Measurements from ENCODE around the gene MYO1B.

MYO1B gene

DNA sequence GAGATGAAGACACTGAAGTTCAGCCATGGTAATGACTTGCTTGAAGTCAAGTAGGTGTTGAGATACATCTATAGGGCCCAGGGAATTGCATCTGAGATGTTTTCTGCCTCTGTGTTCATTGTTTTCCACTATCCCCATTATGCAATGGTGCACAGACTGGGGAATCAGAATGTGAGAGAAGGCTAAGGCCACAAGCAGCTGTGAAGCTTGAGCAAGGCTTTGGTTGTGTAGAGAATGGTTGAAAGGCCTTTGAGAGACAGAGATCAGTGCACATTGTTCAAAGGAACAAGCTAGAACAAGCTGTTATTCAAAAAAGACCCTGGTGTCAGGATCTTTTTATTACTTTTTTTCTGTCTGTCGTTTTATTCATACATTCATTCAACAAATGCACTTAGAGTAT, 82.3 kb downstream of the MYO1B start:
- DNase-seq = no peak

DNA sequence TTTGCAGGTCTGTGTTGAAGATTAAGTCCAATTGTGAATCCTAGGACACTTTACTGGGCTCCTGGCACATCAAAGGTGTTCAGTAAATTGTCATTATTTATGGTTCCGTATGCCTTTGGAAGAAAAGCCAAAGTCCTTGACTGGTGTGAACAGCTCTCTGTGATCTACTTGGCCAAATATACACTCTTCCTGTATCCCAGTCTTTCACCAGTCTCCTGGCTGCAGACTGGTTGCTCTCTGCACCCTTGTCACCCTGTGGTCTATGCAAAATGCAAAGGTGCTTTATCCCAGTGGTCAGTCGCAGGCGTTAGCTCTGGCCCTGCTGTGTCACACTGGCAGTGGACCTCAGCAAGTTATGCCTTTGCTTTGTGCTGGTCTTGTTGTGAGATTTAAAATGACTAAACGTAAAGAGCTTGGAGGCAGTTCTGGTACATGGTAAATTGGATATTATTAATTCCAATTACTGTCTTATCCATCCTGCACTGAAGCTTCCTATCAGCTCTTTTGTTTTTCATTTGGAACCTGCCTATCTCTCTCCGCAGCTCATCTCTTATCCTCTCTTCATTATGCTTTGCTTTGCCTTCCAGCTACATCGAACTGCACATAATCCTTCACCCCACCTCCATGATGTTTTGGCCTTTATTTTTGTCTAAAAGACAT, 83.1 kb downstream of the MYO1B start:
- DNase-seq = no peak

DNA sequence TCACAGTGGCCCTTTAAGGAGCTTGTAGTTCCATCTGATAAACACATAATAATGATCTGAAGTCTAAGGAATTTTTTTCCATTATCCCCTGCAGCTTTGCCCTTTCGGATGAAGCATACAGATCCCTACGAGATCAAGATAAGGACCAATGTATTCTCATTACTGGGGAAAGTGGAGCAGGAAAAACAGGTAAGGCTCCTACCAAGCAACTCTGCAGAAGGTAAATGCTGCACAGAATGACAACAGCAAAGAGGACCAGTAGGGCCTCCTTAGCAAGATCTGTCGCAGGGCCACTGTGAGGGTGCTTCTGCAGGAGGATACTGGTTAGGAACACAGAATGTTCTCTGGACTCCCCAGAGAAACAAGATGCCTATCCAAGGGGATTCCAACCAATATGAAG, 84.6 kb downstream of the MYO1B start:
- DNase-seq = no peak

DNA sequence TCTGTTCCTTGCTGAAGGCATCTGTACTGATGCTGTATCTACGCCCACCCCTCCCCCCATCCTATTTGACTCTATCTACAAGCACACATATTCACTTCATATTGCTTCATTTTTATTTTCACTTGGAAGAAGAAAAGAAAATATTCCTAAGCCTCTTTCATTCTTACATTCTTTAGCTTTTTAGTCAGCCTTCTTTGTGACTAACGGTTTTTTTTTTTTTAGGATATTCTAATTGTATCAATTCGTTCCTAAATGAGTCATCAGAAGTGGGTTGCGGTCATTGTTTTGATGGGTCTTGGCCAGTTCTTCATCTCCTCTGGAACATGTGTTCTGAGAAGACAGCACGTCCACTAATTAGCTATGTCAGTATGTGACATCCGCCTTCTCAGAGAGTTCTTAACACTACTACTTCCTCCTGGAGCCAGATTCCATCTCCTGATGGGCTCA, 88.7 kb downstream of the MYO1B start:
- DNase-seq = no peak

DNA sequence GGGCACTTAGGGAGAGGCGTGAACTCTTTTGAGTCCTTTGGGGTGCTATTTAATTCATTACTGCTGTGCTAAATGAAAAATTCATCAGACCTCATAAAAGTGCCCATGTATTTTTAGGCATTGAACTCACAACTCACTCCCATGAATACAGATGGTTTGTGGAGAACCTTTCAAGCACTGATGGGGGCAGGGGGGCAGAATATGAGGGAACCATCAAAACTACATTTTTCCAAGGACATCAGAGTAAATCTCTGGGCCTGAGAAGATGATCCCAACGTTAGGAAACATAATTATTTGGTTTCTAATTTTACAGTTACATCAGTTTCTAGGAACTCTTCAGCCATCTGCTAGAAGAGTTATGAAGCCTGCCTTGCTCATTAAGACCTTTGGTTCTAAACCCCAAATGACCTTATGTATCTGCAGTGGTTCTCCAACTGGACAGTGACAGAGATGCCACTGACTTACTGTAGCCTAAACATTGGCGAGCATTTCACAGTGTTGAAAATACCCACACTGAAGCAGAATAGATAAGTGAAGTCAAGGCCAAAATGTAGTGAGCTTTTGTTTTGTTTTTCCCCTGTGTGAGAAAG, 90.8 kb downstream of the MYO1B start:
- no peak for DNase-seq

DNA sequence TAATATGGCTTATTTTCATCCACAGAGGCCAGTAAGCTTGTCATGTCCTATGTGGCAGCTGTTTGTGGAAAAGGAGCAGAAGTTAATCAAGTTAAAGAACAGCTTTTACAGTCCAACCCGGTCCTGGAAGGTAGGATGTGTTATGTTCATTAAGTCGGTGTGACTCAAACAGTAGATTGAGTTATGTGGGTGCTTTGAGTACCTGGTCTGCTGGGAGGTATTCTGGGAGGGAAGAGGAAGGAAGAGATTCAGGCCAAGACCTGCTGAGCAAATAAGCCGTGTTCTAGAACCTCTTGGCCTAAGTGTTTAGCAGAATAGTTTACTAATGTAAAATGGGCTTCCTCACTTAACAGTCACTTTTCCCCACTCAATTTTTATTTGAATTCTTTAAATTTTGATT, 96.2 kb downstream of the MYO1B start:
- DNase-seq = no peak

DNA sequence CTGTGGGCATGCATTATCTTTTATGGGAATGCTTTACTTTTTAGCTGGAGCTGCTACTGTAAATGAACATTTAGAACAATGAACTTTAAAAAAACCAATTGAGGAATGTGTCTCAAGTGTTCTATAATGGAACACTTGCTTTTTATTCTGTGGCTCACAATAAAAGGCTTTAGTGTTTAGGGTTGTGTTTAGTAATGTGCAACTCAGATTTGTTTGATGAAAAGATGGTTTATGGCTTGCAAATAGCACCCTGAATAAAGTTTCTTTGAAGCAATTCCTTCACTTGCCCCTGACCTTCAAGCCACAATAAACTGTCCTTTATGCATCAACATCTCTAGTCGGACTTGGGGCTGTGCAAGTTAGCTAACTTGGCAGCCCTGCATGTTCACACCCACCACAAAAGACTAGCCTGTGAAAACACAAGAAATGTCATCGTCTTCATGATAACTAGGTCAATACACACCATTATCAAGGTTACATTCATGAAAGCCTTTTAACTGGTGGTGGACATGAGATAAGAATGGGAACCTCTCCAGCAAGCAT, 98.7 kb downstream of the MYO1B start:
- no peak for DNase-seq

DNA sequence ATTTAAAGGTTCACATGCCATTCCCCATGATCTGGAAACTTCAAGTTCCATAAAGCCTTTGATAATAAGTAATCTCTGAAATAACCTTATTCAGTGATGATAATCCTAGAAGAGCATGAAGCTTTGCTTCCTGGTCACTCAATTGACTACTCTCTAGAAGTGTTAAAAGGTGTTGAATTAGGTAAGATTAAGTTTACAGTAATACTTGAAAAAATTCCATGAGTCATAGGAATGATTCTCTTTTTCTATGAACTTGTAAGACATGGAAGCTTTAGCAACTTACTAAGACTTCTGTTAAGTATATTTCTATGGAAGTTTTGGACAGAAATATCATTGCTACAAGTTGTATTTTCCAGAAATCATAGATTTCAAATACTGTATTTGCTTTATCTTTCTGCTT, 100.6 kb downstream of the MYO1B start:
- no peak for DNase-seq

DNA sequence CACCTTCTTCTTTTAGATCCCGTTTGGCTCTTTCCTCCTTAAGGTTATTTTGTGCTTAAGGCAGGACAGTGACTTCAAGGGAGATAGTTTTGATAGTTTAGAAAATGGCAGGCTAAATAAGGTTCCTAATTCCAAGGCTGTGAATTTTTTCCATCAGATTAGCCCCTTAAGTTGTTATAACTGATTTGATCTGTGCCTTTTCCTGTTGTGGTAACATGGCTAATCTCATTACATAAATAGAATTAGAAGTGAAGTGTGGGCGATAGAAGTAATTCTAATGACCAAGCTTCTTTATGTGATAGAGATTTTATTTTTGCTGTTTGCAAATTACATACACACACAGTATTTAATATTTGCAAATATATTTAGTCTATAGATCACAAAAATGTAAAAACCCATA, 102.0 kb downstream of the MYO1B start:
- no peak for DNase-seq

DNA sequence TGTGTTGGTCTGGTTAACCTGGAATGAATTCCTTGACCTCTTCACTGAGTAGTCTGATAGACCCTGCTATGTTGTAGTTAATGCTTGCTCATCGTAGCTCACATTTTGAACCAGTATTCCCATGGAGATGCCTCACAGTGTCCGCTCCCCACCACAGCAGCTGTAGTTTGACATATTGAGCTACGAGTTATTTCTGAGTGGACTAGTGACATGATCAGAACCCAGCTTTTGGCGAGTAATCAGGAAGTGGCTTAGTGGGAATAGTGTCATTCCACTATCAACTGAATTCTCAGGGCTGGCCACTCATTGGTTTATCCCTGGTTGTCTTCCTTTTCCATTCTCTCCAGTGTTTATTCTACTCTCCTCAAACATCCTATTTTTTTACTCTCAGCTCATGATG, 102.7 kb downstream of the MYO1B start:
- no peak for DNase-seq

DNA sequence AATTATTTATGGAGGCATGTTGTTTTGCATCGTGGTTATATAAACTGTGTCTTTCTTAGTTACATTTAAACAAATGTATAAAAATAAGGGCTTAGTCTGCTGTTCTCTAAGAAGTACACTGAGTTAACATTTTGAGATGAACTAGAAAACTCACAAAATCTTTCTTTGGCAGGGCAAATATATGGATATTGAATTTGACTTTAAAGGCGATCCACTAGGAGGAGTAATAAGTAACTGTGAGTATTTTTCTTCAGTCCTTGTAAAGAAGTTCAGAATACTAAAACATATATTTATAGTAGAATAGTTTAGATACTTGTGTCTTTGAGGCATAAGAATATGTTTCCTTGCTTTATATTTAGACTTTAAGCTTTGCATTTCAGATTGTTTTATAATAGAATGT, 104.8 kb downstream of the MYO1B start:
- no peak for DNase-seq

DNA sequence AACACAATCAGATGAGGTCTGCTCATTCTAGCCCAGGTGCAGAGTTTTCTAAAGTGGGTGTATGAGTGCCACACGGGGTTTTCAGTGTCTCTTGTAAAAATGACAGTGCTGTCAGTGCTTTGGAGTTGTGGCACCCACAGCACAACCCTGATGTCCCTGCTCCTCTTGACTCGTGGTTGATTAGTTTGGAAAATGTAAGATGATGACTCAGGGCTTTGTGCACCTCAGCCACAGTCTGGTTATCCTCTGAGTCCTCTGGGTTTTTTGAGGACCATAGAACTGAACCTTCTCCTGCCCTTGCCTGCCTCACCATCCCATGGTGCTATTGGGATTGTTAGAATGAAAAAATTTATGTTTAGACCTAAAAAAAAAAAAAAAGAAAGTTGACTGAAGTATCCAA, 105.6 kb downstream of the MYO1B start:
- no peak for DNase-seq

DNA sequence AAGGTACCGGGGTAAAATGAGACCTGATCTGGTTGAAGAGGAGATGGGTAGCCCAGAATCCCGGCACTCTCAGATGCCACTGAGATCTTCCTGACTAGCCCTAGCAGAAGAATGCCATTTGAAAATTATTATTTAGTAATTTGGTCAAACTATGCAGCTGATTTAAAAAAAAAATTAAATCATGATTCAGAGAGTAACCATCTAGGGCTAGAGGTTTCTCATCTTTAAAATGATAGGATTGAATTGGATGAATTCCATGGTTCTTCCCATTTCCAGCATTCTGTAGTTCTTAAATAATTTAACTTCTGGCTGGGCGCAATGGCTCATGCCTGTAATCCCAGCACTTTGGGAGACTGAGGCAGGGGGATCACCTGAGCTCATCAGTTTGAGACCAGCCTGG, 106.1 kb downstream of the MYO1B start:
- DNase-seq = no peak

DNA sequence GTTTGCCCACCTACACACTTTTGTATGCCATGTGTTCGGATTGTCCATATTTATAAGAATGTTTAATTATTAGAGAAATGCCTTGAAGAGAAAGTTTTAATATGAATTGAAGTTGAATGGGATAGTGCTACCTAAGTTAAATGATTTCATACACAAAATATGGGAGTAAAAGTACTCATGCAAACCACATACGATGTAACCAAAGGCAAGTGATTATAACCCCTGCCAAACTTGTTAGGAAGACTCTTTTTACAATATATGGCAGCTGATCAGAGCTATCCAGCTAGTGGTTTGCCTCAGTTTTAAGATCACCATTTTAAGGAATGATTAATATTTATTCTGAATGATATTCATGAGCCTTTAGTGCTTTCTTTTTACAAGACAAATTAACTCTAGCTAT, 106.7 kb downstream of the MYO1B start:
- no peak for DNase-seq

DNA sequence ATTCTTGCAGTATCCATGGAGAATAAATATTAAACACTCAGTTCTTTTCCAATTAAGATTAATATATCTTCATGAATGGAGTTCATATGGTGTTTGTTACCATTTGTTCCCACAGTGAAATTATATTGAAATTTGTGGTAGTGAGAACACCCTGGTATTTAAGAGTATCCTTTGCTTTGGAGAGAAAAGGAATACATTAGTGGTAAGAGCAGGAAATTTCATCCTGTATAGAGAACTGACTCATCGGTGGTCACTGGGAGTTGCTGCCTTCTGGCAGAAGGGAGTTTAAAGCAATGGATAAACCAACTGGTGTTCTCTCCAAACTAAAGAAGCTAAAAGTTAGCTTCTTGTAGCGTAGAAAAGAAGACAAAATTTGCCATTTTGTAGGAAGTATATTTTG, 107.3 kb downstream of the MYO1B start:
- DNase-seq = no peak

DNA sequence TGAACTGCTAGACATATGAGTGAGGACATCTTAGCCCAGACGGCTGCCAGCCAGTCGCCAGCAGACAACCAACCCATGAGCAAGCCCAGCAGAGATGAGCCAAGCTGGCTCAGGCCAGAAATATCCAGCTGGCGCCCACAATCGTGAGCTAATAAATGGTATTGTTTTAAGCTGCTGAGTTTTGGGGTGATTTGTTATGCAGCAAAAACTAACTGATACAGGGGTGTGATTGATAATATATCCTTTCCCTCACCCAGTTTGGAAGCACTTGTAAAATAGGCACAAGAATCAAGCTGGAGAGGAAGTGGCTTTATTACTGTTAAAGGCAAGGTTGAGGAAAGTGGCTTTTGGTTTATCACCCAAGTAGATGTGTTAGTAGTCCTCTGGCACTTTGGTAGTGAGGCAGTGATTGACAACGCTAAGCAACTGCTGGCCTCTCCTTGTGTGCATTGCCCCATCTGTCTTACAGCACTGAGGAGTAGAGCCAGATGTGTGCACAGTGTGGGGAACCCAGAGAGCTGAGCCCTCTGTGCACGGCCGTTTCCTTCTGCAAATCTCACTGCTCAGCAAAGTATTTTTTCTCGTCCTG, 110.1 kb downstream of the MYO1B start:
- no peak for DNase-seq

DNA sequence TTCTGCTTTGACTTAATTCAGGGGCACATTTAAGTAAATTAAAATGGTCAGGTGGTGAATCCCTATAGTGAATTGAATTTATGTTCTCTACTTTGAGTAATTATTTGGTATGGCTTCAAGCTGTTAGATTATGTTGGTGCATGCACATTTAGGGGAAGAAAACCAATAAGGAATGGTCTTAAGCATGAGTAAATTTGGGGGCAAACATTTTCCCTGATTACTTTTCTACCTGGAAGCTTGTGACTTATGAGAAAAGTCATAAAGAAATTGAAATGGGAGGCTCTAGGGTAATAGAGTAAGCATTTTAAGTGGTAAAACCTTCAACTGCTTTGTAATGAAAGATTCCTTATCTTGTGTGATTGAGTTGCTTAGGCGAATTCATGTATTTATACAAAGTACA, 112.5 kb downstream of the MYO1B start:
- no peak for DNase-seq

DNA sequence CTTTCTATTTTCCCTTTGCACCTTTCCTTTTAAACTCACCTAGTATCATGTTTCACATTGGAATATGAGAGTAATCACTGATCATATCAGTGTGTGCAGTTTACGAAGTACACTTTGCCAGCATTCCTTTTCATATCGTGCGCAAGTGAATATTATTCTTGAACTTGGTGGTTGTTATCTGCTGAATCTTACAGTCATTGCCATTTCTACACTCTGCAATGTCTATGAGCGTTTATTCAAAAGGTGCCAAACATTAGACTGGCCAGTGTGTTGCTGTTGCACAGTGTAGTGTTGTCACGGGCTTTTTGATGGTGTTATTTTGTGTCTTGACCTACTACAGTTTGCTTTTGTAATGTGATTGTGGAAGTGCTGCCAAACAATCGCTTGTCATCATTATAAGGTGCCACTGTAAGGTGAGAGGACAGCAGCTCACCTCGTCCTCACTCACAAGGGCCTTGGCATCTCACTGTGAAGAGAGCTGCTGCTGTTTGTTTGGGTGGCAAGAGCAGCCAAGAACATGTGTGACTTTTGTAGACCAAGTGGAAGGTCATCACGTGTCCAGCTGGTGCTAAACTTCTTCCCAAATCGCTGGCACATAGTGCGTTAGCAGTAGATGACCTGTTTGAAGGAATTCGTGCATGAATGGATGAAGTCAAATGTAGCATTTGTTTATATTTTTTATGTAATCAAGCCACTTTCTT, 113.3 kb downstream of the MYO1B start:
- no peak for DNase-seq

DNA sequence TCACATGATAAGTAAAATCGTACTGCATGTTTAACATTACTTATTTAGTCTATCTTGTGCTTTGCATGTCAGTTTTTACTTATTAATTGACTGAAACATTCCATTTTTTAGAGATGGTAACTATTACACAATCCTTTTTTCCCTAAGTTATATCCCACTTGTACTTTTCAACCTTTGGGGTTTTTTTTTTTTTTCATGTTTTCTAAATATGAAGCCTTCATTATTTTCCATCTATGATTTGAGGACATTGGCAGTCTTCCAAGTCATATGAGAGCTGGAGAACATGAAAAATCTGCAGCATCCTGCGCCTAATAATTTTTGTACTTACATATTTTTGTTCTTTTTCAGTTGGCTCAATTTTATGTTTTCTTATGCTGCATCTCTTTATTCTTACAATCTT, 113.9 kb downstream of the MYO1B start:
- DNase-seq = no peak

DNA sequence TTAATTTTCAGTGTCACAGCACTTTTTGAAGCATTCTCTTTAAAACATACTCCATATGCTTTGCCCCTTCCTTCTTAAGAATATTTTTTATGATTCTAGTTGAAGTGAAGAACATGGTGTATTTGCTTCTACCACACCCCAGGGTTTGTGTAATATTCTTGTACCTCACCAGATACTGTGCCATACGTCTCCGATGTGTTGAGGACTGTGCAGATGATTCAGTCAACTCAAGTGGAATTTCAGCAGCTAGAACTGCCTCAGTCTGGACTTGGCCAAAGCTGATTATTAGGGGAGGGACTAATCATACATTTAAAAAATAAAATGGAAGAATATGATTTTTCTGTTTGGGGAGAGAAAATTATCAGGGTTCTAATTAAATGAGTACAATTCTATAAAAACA, 115.7 kb downstream of the MYO1B start:
- DNase-seq = no peak

DNA sequence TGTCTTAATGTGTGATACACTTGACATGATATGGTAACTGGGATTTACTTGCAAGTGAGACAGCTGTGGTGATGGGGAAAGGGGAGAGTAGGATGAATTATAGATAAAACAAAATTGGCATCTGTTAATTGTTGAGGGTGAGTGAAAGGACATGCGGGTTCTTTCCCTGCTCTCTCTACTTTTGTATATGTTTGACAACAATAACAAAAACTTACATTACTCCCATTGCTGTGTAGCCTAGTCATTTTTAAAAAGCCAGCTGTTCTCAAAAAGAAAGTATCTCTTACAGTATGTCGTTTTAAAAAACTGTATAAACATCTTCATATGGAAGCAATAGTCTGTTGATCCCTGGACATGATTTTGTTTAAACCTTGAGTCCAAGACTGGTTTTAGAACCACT, 117.6 kb downstream of the MYO1B start:
- no peak for DNase-seq

DNA sequence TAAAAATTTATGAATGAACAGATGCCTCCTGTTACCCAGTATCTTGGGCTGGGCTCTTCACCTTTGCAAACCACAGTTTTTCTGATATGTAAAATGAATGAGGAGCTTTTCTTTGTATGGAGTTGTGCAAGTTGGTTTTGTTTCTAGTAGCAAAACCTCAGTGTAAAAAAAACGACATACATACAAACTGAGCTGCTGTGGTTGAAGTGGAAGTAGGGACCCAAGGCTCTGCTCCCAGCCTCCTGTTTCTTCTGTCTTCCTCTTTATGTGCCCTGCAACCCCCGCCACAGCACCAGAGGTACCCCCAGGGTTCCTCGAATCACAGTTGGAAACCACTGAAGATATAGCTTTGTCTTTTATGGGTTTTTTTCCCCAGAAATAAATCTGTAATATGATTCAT, 118.1 kb downstream of the MYO1B start:
- DNase-seq = no peak

DNA sequence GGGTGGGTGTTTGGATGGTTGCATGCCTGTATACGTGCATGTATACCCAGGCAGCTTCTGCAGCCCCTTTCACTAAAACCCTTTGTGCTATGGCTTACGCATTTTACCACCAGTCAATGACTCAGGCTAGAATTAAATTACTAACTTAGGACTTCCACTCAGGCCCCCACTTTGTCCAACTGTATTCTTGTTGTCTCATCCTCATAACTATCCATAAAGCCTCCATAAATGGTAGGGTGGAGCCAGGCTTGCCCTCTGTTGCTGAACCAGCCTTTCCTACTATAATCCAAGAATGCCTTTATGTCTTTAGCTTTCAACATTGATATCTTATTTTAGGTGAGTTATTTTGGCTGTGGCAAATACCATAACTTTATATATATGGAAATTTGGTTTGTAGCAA, 119.9 kb downstream of the MYO1B start:
- no peak for DNase-seq

DNA sequence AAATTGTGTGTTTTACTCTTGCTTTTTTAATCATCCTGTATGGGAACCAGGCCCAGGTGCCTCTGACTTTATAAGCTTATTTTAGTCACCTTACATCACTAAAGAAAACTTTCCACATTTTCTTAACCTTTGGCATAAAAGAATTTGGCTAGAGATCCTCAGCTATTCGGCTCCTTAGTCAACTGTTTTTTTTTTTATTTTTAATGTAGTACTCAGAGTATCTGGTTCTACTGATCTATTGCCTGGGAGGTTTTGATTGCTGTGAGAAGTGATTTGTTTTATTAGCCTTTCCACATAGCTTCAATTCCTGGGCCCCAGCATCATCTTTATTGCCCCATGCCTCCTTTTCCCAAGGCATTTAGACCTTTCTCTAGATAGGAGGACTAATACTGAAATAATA, 121.0 kb downstream of the MYO1B start:
- DNase-seq = no peak
